K562 (cell line): Measurements from ENCODE around the gene PPP1R14B. TPM values are rescaled to one million over a fixed set of nuclear protein-coding genes. Genes with fewer than 3 reads are reported as not detected.

Source experiments
- ATF1 ChIP-seq, 2 experiments: fragments of 450-650 bp in 1 of 2; IDR thresholded peaks; 2 replicates each; pipeline ENCODE4 v1.6.1; 2016; ENCODE audit warnings: missing compliant biosample characterization in 1 of 2, missing genetic modification characterization in 1 of 2
- BCOR ChIP-seq: fragments of 450-650 bp; IDR thresholded peaks from 2 replicates; pipeline ENCODE4 v1.6.1; 2016
- CREB1 ChIP-seq, 2 experiments: sonication (generic) in 1 of 2; formaldehyde crosslinking in 1 of 2; IDR thresholded peaks; 2 replicates each; pipeline versions ENCODE4 v1.6.1 to v1.8.0; 2012 to 2022; ENCODE audit warnings: inconsistent platforms in 1 of 2, mild to moderate bottlenecking in 1 of 2, missing genetic modification reagents in 1 of 2, moderate library complexity in 1 of 2
- CREB3L1 ChIP-seq: fragments of 450-650 bp; IDR thresholded peaks from 2 replicates; pipeline ENCODE4 v1.6.1; 2014; ENCODE audit warnings: low read depth, mild to moderate bottlenecking, moderate library complexity, borderline replicate concordance
- DPF2 ChIP-seq: fragments of 450-650 bp; IDR thresholded peaks from 2 replicates; pipeline ENCODE4 v1.6.1; 2016
- E2F1 ChIP-seq: sonication (generic); formaldehyde crosslinking; IDR thresholded peaks from 2 replicates; pipeline ENCODE4 v1.8.1; 2023; ENCODE audit warnings: mild to moderate bottlenecking, missing genetic modification reagents, moderate library complexity
- E2F6 ChIP-seq, 2 experiments: IDR thresholded peaks; 2 replicates each; pipeline ENCODE4 v1.6.1; 2011; ENCODE audit warnings: borderline replicate concordance in 1 of 2, control low read depth in 1 of 2, low read depth in 1 of 2, low read length in 1 of 2, mild to moderate bottlenecking in 1 of 2, mixed read lengths in 1 of 2, moderate library complexity in 1 of 2; ENCODE audit not compliant: insufficient read depth in 1 of 2, insufficient read length in 1 of 2, poor library complexity in 1 of 2, severe bottlenecking in 1 of 2; ENCODE audit errors: extremely low read depth in 1 of 2
- ETV5 ChIP-seq: sonication (generic); formaldehyde crosslinking; IDR thresholded peaks from 2 replicates; pipeline ENCODE4 v1.4.0; 2020; ENCODE audit warnings: low read depth, mild to moderate bottlenecking, missing genetic modification reagents
- FOXK1 ChIP-seq: sonication (generic); formaldehyde crosslinking; IDR thresholded peaks from 2 replicates; pipeline ENCODE4 v1.8.0; 2022; ENCODE audit warnings: missing genetic modification reagents, mild to moderate bottlenecking, borderline replicate concordance
- HDAC1 ChIP-seq, 2 experiments: fragments of 450-650 bp; IDR thresholded peaks; 2 replicates each; pipeline ENCODE4 v1.6.1; 2016 to 2017; ENCODE audit warnings: inconsistent platforms in 1 of 2, mild to moderate bottlenecking in 1 of 2, moderate library complexity in 1 of 2
- HMGN3 ChIP-seq: IDR thresholded peaks from 2 replicates; pipeline ENCODE4 v1.6.1; 2011; ENCODE audit warnings: borderline replicate concordance, low read depth, mild to moderate bottlenecking, mixed read lengths, low read length; ENCODE audit not compliant: insufficient read length; ENCODE audit errors: extremely low read depth
- KLF13 ChIP-seq: fragments of 450-650 bp; IDR thresholded peaks from 2 replicates; pipeline ENCODE4 v1.6.1; 2016; ENCODE audit warnings: missing genetic modification characterization, low read depth, mild to moderate bottlenecking, missing compliant biosample characterization, moderate library complexity, borderline replicate concordance
- MCM5 ChIP-seq: fragments of 450-650 bp; IDR thresholded peaks from 2 replicates; pipeline ENCODE4 v1.6.1; 2016; ENCODE audit warnings: low read depth
- MYC ChIP-seq, 2 experiments: fragments of 250-450 bp in 1 of 2; sonication (Bioruptor Pico) in 1 of 2; IDR thresholded peaks; 2 replicates each; pipeline versions ENCODE4 v1.5.1 to v1.6.1; 2012 to 2021; ENCODE audit warnings: low read depth in 2 of 2, borderline replicate concordance in 1 of 2, improper control_type of control experiment in 1 of 2, low read length in 1 of 2, mild to moderate bottlenecking in 1 of 2, moderate library complexity in 1 of 2
- NFYB ChIP-seq: IDR thresholded peaks from 2 replicates; pipeline ENCODE4 v1.6.1; 2011; ENCODE audit warnings: mild to moderate bottlenecking, moderate library complexity; ENCODE audit not compliant: insufficient read length; ENCODE audit errors: extremely low read depth
- PURB ChIP-seq: sonication (generic); formaldehyde crosslinking; IDR thresholded peaks from 2 replicates; pipeline ENCODE4 v1.9.0; 2021; ENCODE audit warnings: low read depth, mild to moderate bottlenecking, missing genetic modification reagents
- SMARCA4 ChIP-seq: fragments of 450-650 bp; IDR thresholded peaks from 2 replicates; pipeline ENCODE4 v1.6.1; 2016
- TBP ChIP-seq: optimal IDR thresholded peaks from 2 replicates; pipeline ENCODE3; 2011; ENCODE audit warnings: low read depth, low read length, improper control_type of control experiment
- TEAD1 ChIP-seq, 2 experiments: fragments of 450-650 bp in 1 of 2; sonication (generic) in 1 of 2; formaldehyde crosslinking; IDR thresholded peaks; 2 replicates each; pipeline versions ENCODE4 v1.4.0 to v1.8.0; 2020 to 2022; ENCODE audit warnings: mild to moderate bottlenecking in 2 of 2, missing genetic modification reagents in 1 of 2
- ZBTB8A ChIP-seq: fragments of 450-650 bp; IDR thresholded peaks from 2 replicates; pipeline ENCODE4 v1.6.1; 2018; ENCODE audit warnings: mild to moderate bottlenecking, moderate library complexity; ENCODE audit not compliant: partially characterized antibody
- ZNF121 ChIP-seq: sonication (generic); formaldehyde crosslinking; conservative IDR thresholded peaks from 2 replicates; pipeline ENCODE4 v1.8.0; 2022; ENCODE audit warnings: missing genetic modification reagents
- ZNF263 ChIP-seq: sonication (generic); formaldehyde crosslinking; IDR thresholded peaks from 2 replicates; pipeline ENCODE4 v1.8.0; 2022; ENCODE audit warnings: mild to moderate bottlenecking, missing genetic modification reagents, borderline replicate concordance
- polyA plus RNA-seq, 8 experiments: library from polyadenylated mRNA; depleted of rRNA in 4 of 8; stranded (reverse) in 5 of 8; unstranded in 3 of 8; fragments of >200 nt; fragmentation: Nextera tagmentation in 2 of 8; fragmentation: Illumina TruSeq in 1 of 8; extraction: Ambion mirVana in 2 of 8; extraction: Trizol in 1 of 8; gene quantifications; 2 replicates each; pipeline versions ENCODE4 v1.2.1 to v1.2.3, GENCODE V29; 2011 to 2014; ENCODE audit warnings: inconsistent platforms in 1 of 8, missing spikeins in 1 of 8
- total RNA-seq, 7 experiments: library from RNA; depleted of rRNA in 6 of 7; stranded (reverse); fragments of >200 nt in 6 of 7; fragmentation: Illumina TruSeq in 2 of 7; extraction: Trizol in 2 of 7; gene quantifications; 2 replicates each; pipeline versions ENCODE4 v1.2.1 to v1.2.3, GENCODE V29; 2011 to 2021; ENCODE audit warnings: low replicate concordance in 1 of 7

The PPP1R14B gene
- total and polyA plus RNA-seq, 9 of the 15 experiments (the other 6 are each of a cell fraction or from before 2014, with no cell fraction given): 7.7 to 566 (median 212) TPM

- TF ChIP-seq TBP (peak; percentile 56), DPF2 (0 out of 2 replicates have a peak, but pooled peaks have one; percentile 6), HMGN3 (peak; percentile 92), ZNF263 (peak; percentile 52; the same call in 1 of the 2 replicates), ETV5 (CRISPR knock-in tag) (peak; percentile 76), MCM5 (no peak), HDAC1 (IDR thresholded peaks at IDR 0.05) (peak in 1 of 2 experiments; percentile 48; a peak in 2 of 4 replicates), CREB1 (IDR thresholded peaks at IDR 0.05) (peak; percentile 76), CREB1 (CRISPR knock-in tag; IDR thresholded peaks at IDR 0.05) (peak; percentile 72), SMARCA4 (no peak), KLF13 (0 out of 2 replicates have a peak, but pooled peaks have one; percentile 46), MYC (IDR thresholded peaks at IDR 0.05; ENCODE audit: low read depth, low read length) (peak; percentile 62; the same call in 1 of the 2 replicates), MYC (CRISPR knock-in tag; IDR thresholded peaks at IDR 0.05; ENCODE audit: borderline replicate concordance, low read depth) (no peak), CREB3L1 (peak; percentile 41; the same call in 1 of the 2 replicates), BCOR (no peak; the same call in 1 of the 2 replicates), NFYB (peak; percentile 39), FOXK1 (CRISPR knock-in tag) (0 out of 2 replicates have a peak, but pooled peaks have one; percentile 64), E2F1 (CRISPR knock-in tag) (peak; percentile 42; the same call in 1 of the 2 replicates), ZBTB8A (no peak), ZNF121 (CRISPR knock-in tag) (no peak; the same call in 1 of the 2 replicates), ATF1 (CRISPR knock-in tag; IDR thresholded peaks at IDR 0.05) (0 out of 2 replicates have a peak, but pooled peaks have one; percentile 1), ATF1 (tag; IDR thresholded peaks at IDR 0.05) (peak; percentile 90), PURB (CRISPR knock-in tag) (no peak), E2F6 (IDR thresholded peaks at IDR 0.05; ENCODE audit: borderline replicate concordance in 1 of 2, extremely low read depth in 1 of 2, insufficient read depth in 1 of 2, insufficient read length in 1 of 2, low read depth in 1 of 2, low read length in 1 of 2, poor library complexity in 1 of 2, severe bottlenecking in 1 of 2) (peak in 1 of 2 experiments; percentile 69), TEAD1 (CRISPR knock-in tag; IDR thresholded peaks at IDR 0.05) (no peak)
These were observed 16.4 kb downstream of the PPP1R14B start, which contains the start of gene DNAJC4 (continued) for GRCh38 chr11:64230171-64230984.
